Esophagus squamous epithelium (tissue), 4 donors: ENCODE measurements around the gene BNIP3.

Experiments used
- POLR2A ChIP-seq, 4 donors: fragments of 450-650 bp; IDR thresholded peaks; one replicate each; pipeline ENCODE4 v1.6.1; 2017; ENCODE audit warnings: antibody characterized with exemption in 4 of 4, mild to moderate bottlenecking in 4 of 4, moderate library complexity in 3 of 4
- TF ChIP-seq, protein P1 (sequence below), 6 experiments: fragments of 450-650 bp in 4 of 6; fragments of 200-600 bp in 2 of 6; sonication (generic) in 2 of 6; IDR thresholded peaks; one replicate each; pipeline ENCODE4 v1.5.1; 2016 to 2019; ENCODE audit warnings: antibody characterized with exemption in 6 of 6, mild to moderate bottlenecking in 4 of 6, moderate library complexity in 4 of 6

DNA sequence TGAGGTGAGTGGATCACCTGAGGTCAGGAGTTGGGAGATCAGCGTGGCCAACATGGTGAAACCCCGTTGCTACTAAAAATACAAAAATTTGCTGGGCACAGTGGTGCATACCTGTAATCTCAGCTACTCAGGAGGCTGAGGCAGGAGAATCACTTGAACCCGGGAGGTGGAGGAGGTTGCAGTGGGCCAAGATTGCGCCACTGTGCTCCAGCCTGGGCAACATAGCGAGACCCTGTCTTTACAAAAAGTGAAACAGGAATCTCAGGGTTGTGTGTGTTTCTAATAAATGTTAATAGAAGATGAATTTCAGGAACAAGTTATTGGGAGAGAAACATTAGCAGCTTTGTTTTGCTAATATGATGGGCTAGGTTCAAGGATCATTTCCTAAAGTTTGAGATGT lies 61.0 kb downstream of the BNIP3 start:
- TF ChIP-seq, protein P1, sequence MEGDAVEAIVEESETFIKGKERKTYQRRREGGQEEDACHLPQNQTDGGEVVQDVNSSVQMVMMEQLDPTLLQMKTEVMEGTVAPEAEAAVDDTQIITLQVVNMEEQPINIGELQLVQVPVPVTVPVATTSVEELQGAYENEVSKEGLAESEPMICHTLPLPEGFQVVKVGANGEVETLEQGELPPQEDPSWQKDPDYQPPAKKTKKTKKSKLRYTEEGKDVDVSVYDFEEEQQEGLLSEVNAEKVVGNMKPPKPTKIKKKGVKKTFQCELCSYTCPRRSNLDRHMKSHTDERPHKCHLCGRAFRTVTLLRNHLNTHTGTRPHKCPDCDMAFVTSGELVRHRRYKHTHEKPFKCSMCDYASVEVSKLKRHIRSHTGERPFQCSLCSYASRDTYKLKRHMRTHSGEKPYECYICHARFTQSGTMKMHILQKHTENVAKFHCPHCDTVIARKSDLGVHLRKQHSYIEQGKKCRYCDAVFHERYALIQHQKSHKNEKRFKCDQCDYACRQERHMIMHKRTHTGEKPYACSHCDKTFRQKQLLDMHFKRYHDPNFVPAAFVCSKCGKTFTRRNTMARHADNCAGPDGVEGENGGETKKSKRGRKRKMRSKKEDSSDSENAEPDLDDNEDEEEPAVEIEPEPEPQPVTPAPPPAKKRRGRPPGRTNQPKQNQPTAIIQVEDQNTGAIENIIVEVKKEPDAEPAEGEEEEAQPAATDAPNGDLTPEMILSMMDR (IDR thresholded peaks at IDR 0.05), result no peak
- no peak for TF ChIP-seq POLR2A (IDR thresholded peaks at IDR 0.05)
